H1 (cell line): ENCODE measurements around the gene ATP5ME. TPM values are rescaled to one million over a fixed set of nuclear protein-coding genes. Genes with fewer than 3 reads are reported as not detected.

Source experiments
- CTCF ChIA-PET: fragments of 300-600 bp; sonication (Branson Sonifier 250); formaldehyde crosslinking; loops from one replicate; lab custom pipeline; 2021; ENCODE audit not compliant: partially characterized antibody; lab: Charles Lee
- POLR2A ChIA-PET: fragments of 300-600 bp; sonication (Branson Sonifier 250); formaldehyde crosslinking; loops from one replicate; lab custom pipeline; 2021; ENCODE audit warnings: inconsistent platforms; ENCODE audit not compliant: partially characterized antibody; lab: Charles Lee
- DNase-seq, 2 experiments: peaks; one replicate each; pipeline versions ENCODE4 v3.0.0 to v3.0.0-alpha.2; 2010 to 2022; ENCODE audit warnings: low spot score in 2 of 2, low read depth in 1 of 2, mixed read lengths in 1 of 2
- FAIRE-seq: peaks from 2 replicates; lab custom pipeline; 2011; peaks lifted over from hg19 to GRCh38; lab: Jason Lieb, UNC
- H2AFZ ChIP-seq: 2 replicates; pipeline ENCODE4 v1.8.1; 2012; ENCODE audit warnings: low read length, inconsistent platforms
- H2AK5ac ChIP-seq: 2 replicates; pipeline ENCODE4 v1.6.1; 2013; ENCODE audit warnings: low read depth, low read length
- H2BK120ac ChIP-seq: replicated peaks from 2 replicates; pipeline ENCODE3; 2013; ENCODE audit warnings: low read depth, low read length, inconsistent platforms
- H2BK12ac ChIP-seq: 2 replicates; pipeline ENCODE4 v1.6.1; 2013; ENCODE audit warnings: low read depth, low read length
- H2BK15ac ChIP-seq: 2 replicates; pipeline ENCODE4 v1.6.1; 2013; ENCODE audit warnings: low read length
- H2BK20ac ChIP-seq: 2 replicates; pipeline ENCODE4 v1.6.1; 2013; ENCODE audit warnings: low read length
- H2BK5ac ChIP-seq: 2 replicates; pipeline ENCODE4 v1.6.1; 2013; ENCODE audit warnings: low read depth, low read length
- H3K14ac ChIP-seq: 2 replicates; pipeline ENCODE4 v1.6.1; 2013; ENCODE audit warnings: inconsistent platforms; ENCODE audit not compliant: insufficient read length
- H3K18ac ChIP-seq: 2 replicates; pipeline ENCODE4 v1.6.1; 2013; ENCODE audit warnings: low read length; ENCODE audit errors: extremely low read depth
- H3K23ac ChIP-seq: 2 replicates; pipeline ENCODE4 v1.6.1; 2013; ENCODE audit warnings: inconsistent platforms; ENCODE audit not compliant: insufficient read length
- H3K23me2 ChIP-seq: 2 replicates; pipeline ENCODE4 v1.6.1; 2013; ENCODE audit warnings: low read depth, low read length
- H3K27ac ChIP-seq: 2 replicates; pipeline ENCODE4 v1.6.1; 2011; ENCODE audit warnings: low read depth, low read length, inconsistent platforms
- H3K27me3 ChIP-seq, 4 experiments: replicated peaks in 1 of 4; 1 replicate in 1 of 4; 2 replicates in 3 of 4; pipeline versions ENCODE4 v1.6.1 to v1.8.1; 2011 to 2013; ENCODE audit warnings: low read length in 3 of 4, mild to moderate bottlenecking in 3 of 4, inconsistent platforms in 2 of 4, mixed read lengths in 2 of 4, moderate library complexity in 1 of 4; ENCODE audit not compliant: control insufficient read depth in 3 of 4, insufficient read depth in 3 of 4; ENCODE audit errors: extremely low read depth in 1 of 4
- H3K36me3 ChIP-seq, 4 experiments: 2 replicates each; pipeline versions ENCODE4 v1.6.1 to v1.8.1; 2011 to 2013; ENCODE audit warnings: mild to moderate bottlenecking in 4 of 4, low read length in 3 of 4, moderate library complexity in 2 of 4, control low read depth in 1 of 4, inconsistent platforms in 1 of 4; ENCODE audit not compliant: insufficient read depth in 4 of 4, control insufficient read depth in 2 of 4
- H3K4ac ChIP-seq: replicated peaks from 2 replicates; pipeline ENCODE3; 2013; ENCODE audit warnings: low read length, low read depth, mixed read lengths, inconsistent platforms; ENCODE audit not compliant: insufficient read length
- H3K4me1 ChIP-seq, 4 experiments: replicated peaks in 1 of 4; 1 replicate in 1 of 4; 2 replicates in 3 of 4; pipeline versions ENCODE4 v1.6.1 to v1.8.1; 2011 to 2013; ENCODE audit warnings: low read length in 3 of 4, inconsistent platforms in 2 of 4, mixed read lengths in 1 of 4; ENCODE audit not compliant: insufficient read depth in 4 of 4, control insufficient read depth in 3 of 4
- H3K4me2 ChIP-seq, 2 experiments: 2 replicates each; pipeline versions ENCODE4 v1.6.1 to v1.8.1; 2011 to 2013; ENCODE audit warnings: low read depth in 2 of 2, low read length in 2 of 2, control low read depth in 1 of 2, inconsistent platforms in 1 of 2, mild to moderate bottlenecking in 1 of 2; ENCODE audit not compliant: insufficient read depth in 1 of 2
- H3K4me3 ChIP-seq, 4 experiments: fragments of 200-600, 300-600 bp in 1 of 4; sonication (generic), shearing (Covaris generic), sonication (Bioruptor Twin) in 1 of 4; 2 replicates each; pipeline versions ENCODE4 v1.5.1 to v1.8.1; 2011 to 2016; ENCODE audit warnings: low read length in 4 of 4, low read depth in 3 of 4, control low read depth in 2 of 4, inconsistent platforms in 2 of 4, mild to moderate bottlenecking in 2 of 4, mixed read lengths in 1 of 4, moderate library complexity in 1 of 4; ENCODE audit not compliant: insufficient read depth in 2 of 4; ENCODE audit errors: extremely low read depth in 1 of 4
- H3K56ac ChIP-seq: replicated peaks from 2 replicates; pipeline ENCODE3; 2013; ENCODE audit warnings: low read depth, mild to moderate bottlenecking, mixed read lengths, low read length, inconsistent platforms; ENCODE audit not compliant: insufficient read length
- H3K79me1 ChIP-seq: 2 replicates; pipeline ENCODE4 v1.6.1; 2013; ENCODE audit warnings: low read depth, low read length, control low read depth
- H3K79me2 ChIP-seq, 2 experiments: 2 replicates each; pipeline versions ENCODE4 v1.6.1 to v1.8.1; 2012 to 2013; ENCODE audit warnings: low read length in 2 of 2, mild to moderate bottlenecking in 2 of 2, inconsistent platforms in 1 of 2; ENCODE audit not compliant: insufficient read depth in 2 of 2, control insufficient read depth in 1 of 2
- H3K9ac ChIP-seq, 4 experiments: replicated peaks in 1 of 4; 1 replicate in 1 of 4; 2 replicates in 3 of 4; pipeline versions ENCODE4 v1.6.1 to v1.8.1; 2011 to 2013; ENCODE audit warnings: low read depth in 3 of 4, low read length in 3 of 4, control low read depth in 2 of 4, mild to moderate bottlenecking in 2 of 4, moderate library complexity in 2 of 4, inconsistent platforms in 1 of 4; ENCODE audit errors: extremely low read depth in 1 of 4
- H3K9me3 ChIP-seq, 2 experiments: 2 replicates each; pipeline versions ENCODE4 v1.6.1 to v1.8.1; 2012 to 2013; ENCODE audit warnings: mild to moderate bottlenecking in 2 of 2, moderate library complexity in 2 of 2, control low read depth in 1 of 2, inconsistent platforms in 1 of 2, low read depth in 1 of 2, low read length in 1 of 2, mixed read lengths in 1 of 2; ENCODE audit not compliant: insufficient read depth in 2 of 2
- H4K20me1 ChIP-seq, 2 experiments: replicated peaks in 1 of 2; 2 replicates each; pipeline versions ENCODE3 to v1.8.1; 2011 to 2013; ENCODE audit warnings: inconsistent platforms in 2 of 2, low read length in 2 of 2, mild to moderate bottlenecking in 1 of 2; ENCODE audit not compliant: insufficient read depth in 2 of 2, control insufficient read depth in 1 of 2
- H4K5ac ChIP-seq: 2 replicates; pipeline ENCODE4 v1.6.1; 2013; ENCODE audit warnings: low read length, low read depth, mixed read lengths, inconsistent platforms; ENCODE audit not compliant: insufficient read length
- H4K8ac ChIP-seq: 2 replicates; pipeline ENCODE4 v1.8.0; 2013; ENCODE audit warnings: mild to moderate bottlenecking, moderate library complexity, low read length, inconsistent platforms; ENCODE audit not compliant: insufficient read depth; ENCODE audit errors: extremely low read depth
- H4K91ac ChIP-seq: replicated peaks from 2 replicates; pipeline ENCODE3; 2013; ENCODE audit warnings: low read length, mixed read lengths, inconsistent platforms; ENCODE audit not compliant: insufficient read length
- BACH1 ChIP-seq: IDR thresholded peaks from 2 replicates; pipeline ENCODE4 v1.6.1; 2012; ENCODE audit warnings: low read length, improper control_type of control experiment
- BRCA1 ChIP-seq: IDR thresholded peaks from 2 replicates; pipeline ENCODE4 v1.6.1; 2012; ENCODE audit warnings: low read depth, low read length, improper control_type of control experiment
- CHD1 ChIP-seq: IDR thresholded peaks from 2 replicates; pipeline ENCODE4 v1.6.1; 2012; ENCODE audit warnings: low read depth, low read length, improper control_type of control experiment
- KDM1A ChIP-seq: fragments of 200-600, 300-600 bp; sonication (generic); IDR thresholded peaks from 2 replicates; pipeline ENCODE4 v1.7.1; 2016; ENCODE audit warnings: mild to moderate bottlenecking, low read length, borderline replicate concordance
- WGBS, 2 experiments: shearing (Covaris generic) in 1 of 2; methylation state at CpG; one replicate each; pipeline versions ENCODE4 v1.1.6 to v1.1.7; 2013 to 2015; ENCODE audit warnings: low lambda C conversion rate in 2 of 2, mixed read lengths in 2 of 2, inconsistent platforms in 1 of 2, low coverage in 1 of 2, missing lambda C conversion rate in 1 of 2; ENCODE audit not compliant: insufficient replicate concordance in 2 of 2, insufficient coverage in 1 of 2, insufficient read length in 1 of 2; ENCODE audit errors: extremely low coverage in 1 of 2, missing lambda C conversion rate in 1 of 2; 5-methylcytosine and 5-hydroxymethylcytosine counted together
- polyA plus RNA-seq, 7 experiments: library from polyadenylated mRNA; depleted of rRNA in 3 of 7; stranded (reverse) in 5 of 7; unstranded in 2 of 7; fragments of >200 nt in 5 of 7; fragments of 200-250 nt in 2 of 7; gene quantifications; 1 replicate in 5 of 7; 2 replicates in 1 of 7; 4 replicates in 1 of 7; pipeline versions ENCODE4 v1.2.1 to v1.2.3, GENCODE V29; 2011 to 2013; ENCODE audit warnings: missing spikeins in 2 of 7, mixed read lengths in 2 of 7
- total RNA-seq: library from RNA; stranded (reverse); fragmentation: NEBNext Ultra II Directional; extraction: Animal tissue kit (Norgen Biotek cat#: 25700); gene quantifications from 2 replicates; pipeline ENCODE4 v1.2.1, GENCODE V29; 2021
- TF ChIP-seq, protein P1 (sequence below): IDR thresholded peaks from 2 replicates; pipeline ENCODE4 v1.6.1; 2012; ENCODE audit warnings: low read length, inconsistent platforms

Gene ATP5ME
- total and polyA plus RNA-seq, 2 of the 8 experiments (the other 6 are each of a cell fraction or from before 2014, with no cell fraction given): 375 to 450 TPM

- H3K23me2 ChIP-seq: peaks cover 12% of the 10 kb centered on the region; the same call in 1 of the 2 replicates
- 63% methylated on average over 1 of the region's 1 CpG; no CpG with 5 or more reads in 1 of the 2 experiments for WGBS, 2 experiments
- H4K20me1 ChIP-seq: peaks cover 8 to 17% of the 10 kb centered on the region in 2 experiments
- H4K91ac ChIP-seq: no peak overlapping the region
- no peak overlapping the region for H2AFZ ChIP-seq
- ChIA-PET CTCF (no interaction called here), POLR2A (interaction anchor here (0.5 to 1.0 kb wide), 2 partner anchors 18 to 24 kb away, joined by 3 read pairs; no protein-coding TSS in a partner anchor)
- no peak overlapping the region for H4K5ac ChIP-seq
- H3K79me1 ChIP-seq: peaks cover 15% of the 10 kb centered on the region
- peaks cover 0 to 6% (median 0%) of the 10 kb centered on the region in 4 experiments; a peak in 2 of 8 replicates for H3K36me3 ChIP-seq
- H3K56ac ChIP-seq: no peak overlapping the region
- peaks cover 0 to 8% (median 5%) of the 10 kb centered on the region in 4 experiments; a peak in 5 of 7 replicates for H3K4me1 ChIP-seq
- peak overlapping the region; percentile 39; the same call in 1 of the 2 replicates for H2AK5ac ChIP-seq
- H3K9ac ChIP-seq: no peak overlapping the region
- H3K27ac ChIP-seq: no peak overlapping the region
- 0 out of 2 replicates have a peak overlapping the region, but pooled peaks have one; percentile 5 for H2BK12ac ChIP-seq
- no peak overlapping the region; the same call in 1 of the 2 replicates for H3K18ac ChIP-seq
- DNase-seq (no peak), FAIRE-seq (no peak)
- H2BK120ac ChIP-seq: no peak overlapping the region
- no peak overlapping the region for H2BK20ac ChIP-seq
- TF ChIP-seq KDM1A: 0 out of 2 replicates have a peak, but pooled peaks have one; percentile 27
- TF ChIP-seq, protein P1, sequence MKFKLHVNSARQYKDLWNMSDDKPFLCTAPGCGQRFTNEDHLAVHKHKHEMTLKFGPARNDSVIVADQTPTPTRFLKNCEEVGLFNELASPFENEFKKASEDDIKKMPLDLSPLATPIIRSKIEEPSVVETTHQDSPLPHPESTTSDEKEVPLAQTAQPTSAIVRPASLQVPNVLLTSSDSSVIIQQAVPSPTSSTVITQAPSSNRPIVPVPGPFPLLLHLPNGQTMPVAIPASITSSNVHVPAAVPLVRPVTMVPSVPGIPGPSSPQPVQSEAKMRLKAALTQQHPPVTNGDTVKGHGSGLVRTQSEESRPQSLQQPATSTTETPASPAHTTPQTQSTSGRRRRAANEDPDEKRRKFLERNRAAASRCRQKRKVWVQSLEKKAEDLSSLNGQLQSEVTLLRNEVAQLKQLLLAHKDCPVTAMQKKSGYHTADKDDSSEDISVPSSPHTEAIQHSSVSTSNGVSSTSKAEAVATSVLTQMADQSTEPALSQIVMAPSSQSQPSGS: no peak
- no peak for TF ChIP-seq BRCA1
- TF ChIP-seq BACH1: no peak
- TF ChIP-seq CHD1: no peak
- H3K4ac ChIP-seq: no peak overlapping the region
- no peak overlapping the region for H3K14ac ChIP-seq
- 0 out of 2 replicates have a peak overlapping the region, but pooled peaks have one; percentile 31 for H2BK15ac ChIP-seq
- peak overlapping the region; percentile 68 to 73 for H3K4me2 ChIP-seq
- H2BK5ac ChIP-seq: no peak overlapping the region
- H3K9me3 ChIP-seq: no peaks in the 10 kb centered on the region
- peaks cover 5 to 33% of the 10 kb centered on the region in 2 experiments for H3K79me2 ChIP-seq
- H3K23ac ChIP-seq: no peak overlapping the region
- peak overlapping the region in 2 of 4 experiments; percentile 40 to 53; a peak in 5 of 8 replicates for H3K4me3 ChIP-seq
- H4K8ac ChIP-seq: peak overlapping the region; percentile 88; the same call in 1 of the 2 replicates
- peaks cover 0 to 5% (median 3%) of the 10 kb centered on the region in 4 experiments; a peak in 3 of 7 replicates for H3K27me3 ChIP-seq
Measured at GRCh38 chr4:704971-705277, 30.8 kb upstream of the ATP5ME start.
